ENCODE data around the gene MBNL1.
"Not testable (repeated sequence)": the region's sequence is repeated elsewhere in the genome, so short reads cannot be mapped to it uniquely, and the experiment has no call there.

Gene MBNL1

DNA sequence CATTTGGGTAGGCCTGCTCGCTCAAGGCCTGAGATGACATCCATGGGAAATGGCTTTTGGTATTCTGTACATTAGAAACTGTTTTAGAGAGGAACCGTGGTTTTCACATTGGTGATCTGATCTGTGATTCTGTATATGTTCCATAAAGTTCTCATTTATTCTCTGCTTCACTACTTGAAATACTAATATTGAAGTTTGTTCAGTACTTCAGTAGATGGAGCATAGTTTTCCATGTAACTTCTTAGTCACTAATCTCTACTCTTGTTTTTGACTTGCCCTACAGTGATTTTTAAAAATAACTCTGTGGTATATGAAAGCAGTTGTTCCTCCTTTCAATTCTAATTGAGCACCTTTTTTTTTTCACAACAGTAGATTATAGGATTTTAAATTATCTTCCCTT, 66.5 kb downstream of the MBNL1 start (continued):
- TF ChIP-seq TSHZ2 (CRISPR knock-in tag; IDR thresholded peaks at IDR 0.05) (no peak), PPARA (CRISPR knock-in tag; IDR thresholded peaks at IDR 0.05; ENCODE audit: borderline replicate concordance) (no peak), TCF4 (CRISPR knock-in tag; IDR thresholded peaks at IDR 0.05; ENCODE audit: borderline replicate concordance) (no peak), ARNTL (CRISPR knock-in tag; IDR thresholded peaks at IDR 0.05; ENCODE audit: borderline replicate concordance, low read depth) (no peak), ISL1 (CRISPR knock-in tag; IDR thresholded peaks at IDR 0.05) (no peak), OSR1 (CRISPR knock-in tag; IDR thresholded peaks at IDR 0.05) (no peak), TOX (CRISPR knock-in tag; IDR thresholded peaks at IDR 0.05; ENCODE audit: borderline replicate concordance) (no peak), CSDC2 (CRISPR knock-in tag; IDR thresholded peaks at IDR 0.05) (no peak), ZC3H10 (CRISPR knock-in tag; IDR thresholded peaks at IDR 0.05) (no peak)

GRCh38 chr3:152337337-152337736, 68.6 kb downstream of the MBNL1 start:
- ATAC-seq = not testable (repeated sequence)

DNA sequence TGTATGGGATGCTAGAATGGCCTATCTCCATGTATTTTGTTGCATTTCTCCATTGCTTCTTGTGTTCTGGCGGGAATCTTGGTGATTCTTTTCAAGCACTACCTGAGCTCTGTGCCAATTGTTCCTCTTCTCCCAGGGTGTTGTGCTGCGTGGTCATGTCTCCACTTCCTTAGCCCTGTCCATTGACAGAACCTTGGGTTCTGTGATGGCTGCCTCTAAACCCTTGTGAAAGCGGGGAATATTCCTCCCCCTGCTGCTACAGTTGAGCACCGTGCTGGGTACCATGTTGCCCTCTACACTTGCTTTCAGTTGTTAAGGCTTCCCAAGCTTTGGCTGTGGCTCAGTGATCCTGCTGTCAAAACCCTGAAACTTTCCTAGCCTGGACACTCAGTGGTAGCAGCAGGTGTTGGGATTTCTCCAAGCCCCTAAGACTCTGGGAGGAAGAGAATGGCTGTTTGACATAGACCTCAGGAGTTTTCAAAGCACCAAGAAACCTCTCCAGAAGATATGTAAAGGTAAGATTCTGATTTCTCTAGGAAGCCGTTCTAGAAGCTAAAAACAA, 69.5 kb downstream of the MBNL1 start:
- TF ChIP-seq RARB (CRISPR knock-in tag; IDR thresholded peaks at IDR 0.05) = no peak
- no peak for TF ChIP-seq SNAI2 (CRISPR knock-in tag; IDR thresholded peaks at IDR 0.05)
- TF ChIP-seq ZFP30 (CRISPR knock-in tag; IDR thresholded peaks at IDR 0.05) = no peak
- no peak for TF ChIP-seq ISL1 (CRISPR knock-in tag; IDR thresholded peaks at IDR 0.05)
- TF ChIP-seq ZNF70 (CRISPR knock-in tag; IDR thresholded peaks at IDR 0.05) = no peak
- TF ChIP-seq GLIS3 (CRISPR knock-in tag; IDR thresholded peaks at IDR 0.05) = no peak
- TF ChIP-seq BACH2 (CRISPR knock-in tag; IDR thresholded peaks at IDR 0.05; ENCODE audit: borderline replicate concordance) = no peak
- TF ChIP-seq ARNTL (CRISPR knock-in tag; IDR thresholded peaks at IDR 0.05; ENCODE audit: borderline replicate concordance, low read depth) = no peak
- no peak for TF ChIP-seq ZFP3 (CRISPR knock-in tag; IDR thresholded peaks at IDR 0.05)
- TF ChIP-seq, protein P1, sequence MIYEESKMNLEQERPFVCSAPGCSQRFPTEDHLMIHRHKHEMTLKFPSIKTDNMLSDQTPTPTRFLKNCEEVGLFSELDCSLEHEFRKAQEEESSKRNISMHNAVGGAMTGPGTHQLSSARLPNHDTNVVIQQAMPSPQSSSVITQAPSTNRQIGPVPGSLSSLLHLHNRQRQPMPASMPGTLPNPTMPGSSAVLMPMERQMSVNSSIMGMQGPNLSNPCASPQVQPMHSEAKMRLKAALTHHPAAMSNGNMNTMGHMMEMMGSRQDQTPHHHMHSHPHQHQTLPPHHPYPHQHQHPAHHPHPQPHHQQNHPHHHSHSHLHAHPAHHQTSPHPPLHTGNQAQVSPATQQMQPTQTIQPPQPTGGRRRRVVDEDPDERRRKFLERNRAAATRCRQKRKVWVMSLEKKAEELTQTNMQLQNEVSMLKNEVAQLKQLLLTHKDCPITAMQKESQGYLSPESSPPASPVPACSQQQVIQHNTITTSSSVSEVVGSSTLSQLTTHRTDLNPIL (CRISPR knock-in tag; IDR thresholded peaks at IDR 0.05; ENCODE audit: low read depth) = no peak
- TF ChIP-seq TCF4 (CRISPR knock-in tag; IDR thresholded peaks at IDR 0.05; ENCODE audit: borderline replicate concordance) = no peak
- ATAC-seq = no peak

DNA sequence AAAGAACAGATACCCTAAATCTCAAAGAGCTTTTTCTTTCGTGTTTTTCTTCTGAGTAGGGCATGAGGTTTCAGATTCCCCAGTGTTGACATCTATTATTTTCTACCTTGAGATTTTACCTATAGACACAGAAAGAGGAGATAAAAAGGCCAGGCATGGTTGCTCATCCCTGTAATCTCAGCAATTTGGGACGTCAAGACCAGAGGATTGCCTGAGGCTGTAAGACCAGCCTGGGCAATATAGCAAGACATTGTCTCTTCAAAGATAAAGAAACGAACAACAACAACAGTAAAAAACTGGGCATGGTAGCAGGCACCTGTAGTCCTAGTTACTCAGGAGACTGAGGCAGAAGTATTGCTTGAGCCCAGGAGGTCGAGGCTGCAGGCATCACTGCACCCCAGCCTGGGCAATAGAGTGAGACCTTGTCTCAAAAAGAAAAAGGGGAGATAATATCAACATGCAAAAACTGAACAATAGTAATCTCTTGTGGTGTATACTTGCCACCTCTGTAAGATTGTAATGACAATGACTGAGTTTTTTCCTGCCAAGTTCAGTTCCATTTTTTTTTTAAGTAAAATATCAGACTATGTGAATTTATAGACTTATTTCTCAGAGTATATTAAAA, 71.3 kb downstream of the MBNL1 start:
- ATAC-seq = no peak
- TF ChIP-seq TOX (CRISPR knock-in tag; IDR thresholded peaks at IDR 0.05; ENCODE audit: borderline replicate concordance) = no peak
- no peak for TF ChIP-seq ISL1 (CRISPR knock-in tag; IDR thresholded peaks at IDR 0.05)
- no peak for TF ChIP-seq ESRRG (CRISPR knock-in tag; IDR thresholded peaks at IDR 0.05)
- TF ChIP-seq RARB (CRISPR knock-in tag; IDR thresholded peaks at IDR 0.05) = no peak
- TF ChIP-seq ZFP30 (CRISPR knock-in tag; IDR thresholded peaks at IDR 0.05) = no peak
- TF ChIP-seq, protein P1 (CRISPR knock-in tag; IDR thresholded peaks at IDR 0.05; ENCODE audit: low read depth) = no peak
- no peak for TF ChIP-seq GLIS3 (CRISPR knock-in tag; IDR thresholded peaks at IDR 0.05)
- TF ChIP-seq TCF4 (CRISPR knock-in tag; IDR thresholded peaks at IDR 0.05; ENCODE audit: borderline replicate concordance) = no peak
- no peak for TF ChIP-seq PPARA (CRISPR knock-in tag; IDR thresholded peaks at IDR 0.05; ENCODE audit: borderline replicate concordance)
- no peak for TF ChIP-seq BACH2 (CRISPR knock-in tag; IDR thresholded peaks at IDR 0.05; ENCODE audit: borderline replicate concordance)
- no peak for TF ChIP-seq ZNF565 (CRISPR knock-in tag; conservative IDR thresholded peaks at IDR 0.05; ENCODE audit: low read depth)
- TF ChIP-seq, protein P2, sequence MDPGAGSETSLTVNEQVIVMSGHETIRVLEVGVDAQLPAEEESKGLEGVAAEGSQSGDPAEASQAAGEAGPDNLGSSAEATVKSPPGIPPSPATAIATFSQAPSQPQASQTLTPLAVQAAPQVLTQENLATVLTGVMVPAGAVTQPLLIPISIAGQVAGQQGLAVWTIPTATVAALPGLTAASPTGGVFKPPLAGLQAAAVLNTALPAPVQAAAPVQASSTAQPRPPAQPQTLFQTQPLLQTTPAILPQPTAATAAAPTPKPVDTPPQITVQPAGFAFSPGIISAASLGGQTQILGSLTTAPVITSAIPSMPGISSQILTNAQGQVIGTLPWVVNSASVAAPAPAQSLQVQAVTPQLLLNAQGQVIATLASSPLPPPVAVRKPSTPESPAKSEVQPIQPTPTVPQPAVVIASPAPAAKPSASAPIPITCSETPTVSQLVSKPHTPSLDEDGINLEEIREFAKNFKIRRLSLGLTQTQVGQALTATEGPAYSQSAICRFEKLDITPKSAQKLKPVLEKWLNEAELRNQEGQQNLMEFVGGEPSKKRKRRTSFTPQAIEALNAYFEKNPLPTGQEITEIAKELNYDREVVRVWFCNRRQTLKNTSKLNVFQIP (CRISPR knock-in tag; IDR thresholded peaks at IDR 0.05; ENCODE audit: borderline replicate concordance, low read depth) = no peak
- TF ChIP-seq TSHZ2 (CRISPR knock-in tag; IDR thresholded peaks at IDR 0.05) = no peak
- TF ChIP-seq OSR1 (CRISPR knock-in tag; IDR thresholded peaks at IDR 0.05) = no peak
- no peak for TF ChIP-seq ZC3H10 (CRISPR knock-in tag; IDR thresholded peaks at IDR 0.05)
- no peak for TF ChIP-seq ZNF8 (CRISPR knock-in tag; IDR thresholded peaks at IDR 0.05)
- TF ChIP-seq, protein P3, sequence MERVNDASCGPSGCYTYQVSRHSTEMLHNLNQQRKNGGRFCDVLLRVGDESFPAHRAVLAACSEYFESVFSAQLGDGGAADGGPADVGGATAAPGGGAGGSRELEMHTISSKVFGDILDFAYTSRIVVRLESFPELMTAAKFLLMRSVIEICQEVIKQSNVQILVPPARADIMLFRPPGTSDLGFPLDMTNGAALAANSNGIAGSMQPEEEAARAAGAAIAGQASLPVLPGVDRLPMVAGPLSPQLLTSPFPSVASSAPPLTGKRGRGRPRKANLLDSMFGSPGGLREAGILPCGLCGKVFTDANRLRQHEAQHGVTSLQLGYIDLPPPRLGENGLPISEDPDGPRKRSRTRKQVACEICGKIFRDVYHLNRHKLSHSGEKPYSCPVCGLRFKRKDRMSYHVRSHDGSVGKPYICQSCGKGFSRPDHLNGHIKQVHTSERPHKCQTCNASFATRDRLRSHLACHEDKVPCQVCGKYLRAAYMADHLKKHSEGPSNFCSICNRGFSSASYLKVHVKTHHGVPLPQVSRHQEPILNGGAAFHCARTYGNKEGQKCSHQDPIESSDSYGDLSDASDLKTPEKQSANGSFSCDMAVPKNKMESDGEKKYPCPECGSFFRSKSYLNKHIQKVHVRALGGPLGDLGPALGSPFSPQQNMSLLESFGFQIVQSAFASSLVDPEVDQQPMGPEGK (CRISPR knock-in tag; IDR thresholded peaks at IDR 0.05; ENCODE audit: borderline replicate concordance) = no peak
- TF ChIP-seq ZFP3 (CRISPR knock-in tag; IDR thresholded peaks at IDR 0.05) = no peak
